Esophagus muscularis mucosa (tissue), 4 donors: ENCODE measurements around the gene CENPB. TPM values are rescaled to one million over a fixed set of nuclear protein-coding genes. Genes with fewer than 3 reads are reported as not detected.

ENCODE experiments used
- DNase-seq: peaks from one replicate; pipeline ENCODE4 v3.0.0-alpha.2; 2017; ENCODE audit errors: extremely low spot score
- H3K27ac ChIP-seq, 4 donors: fragments of 200-600 bp; sonication (generic); replicated peaks in 1 of 4; 1 replicate in 3 of 4; 2 replicates in 1 of 4; pipeline ENCODE4 v1.5.1; 2016 to 2019; ENCODE audit warnings: mild to moderate bottlenecking in 1 of 4
- H3K27me3 ChIP-seq, 4 donors: fragments of 200-600 bp; sonication (generic); one replicate each; pipeline versions ENCODE4 v1.5.1 to v1.6.0; 2016 to 2019
- H3K36me3 ChIP-seq, 4 donors: fragments of 200-600 bp; sonication (generic); one replicate each; pipeline ENCODE4 v1.5.1; 2016 to 2019
- H3K4me1 ChIP-seq, 4 donors: fragments of 200-600 bp; sonication (generic); one replicate each; pipeline ENCODE4 v1.5.1; 2016 to 2019
- H3K4me3 ChIP-seq, 4 donors: fragments of 200-600 bp; sonication (generic); 1 replicate in 2 of 4; 2 replicates in 2 of 4; pipeline ENCODE4 v1.5.1; 2016 to 2019; ENCODE audit warnings: mild to moderate bottlenecking in 4 of 4, moderate library complexity in 1 of 4
- H3K9me3 ChIP-seq, 4 donors: fragments of 200-600 bp; sonication (generic); 1 replicate in 3 of 4; 2 replicates in 1 of 4; pipeline ENCODE4 v1.5.1; 2016 to 2019
- EP300 ChIP-seq: sonication (generic); formaldehyde crosslinking; IDR thresholded peaks from one replicate; pipeline ENCODE4 v1.6.1; 2017; ENCODE audit warnings: antibody characterized with exemption
- POLR2A ChIP-seq: fragments of 450-650 bp; IDR thresholded peaks from one replicate; pipeline ENCODE4 v1.6.1; 2017; ENCODE audit warnings: antibody characterized with exemption, moderate library complexity, mild to moderate bottlenecking, low read depth
- POLR2AphosphoS5 ChIP-seq, 2 donors: sonication (generic); formaldehyde crosslinking; IDR thresholded peaks; one replicate each; pipeline ENCODE4 v1.6.1; 2017; ENCODE audit warnings: antibody characterized with exemption in 2 of 2
- WGBS: methylation state at CpG from one replicate; pipeline ENCODE4 v1.1.5; 2018; 5-methylcytosine and 5-hydroxymethylcytosine counted together
- intact Hi-C: fragments of 100-400 bp; cut with DNase I; formaldehyde crosslinking; loops from one replicate; pipeline ENCODE4 v1.15.1; 2023
- total RNA-seq, 4 donors: library from RNA; depleted of rRNA; stranded (reverse); fragments of >200 nt; gene quantifications; one replicate each; pipeline versions ENCODE4 v1.1.0 to v1.2.1, GENCODE V29; 2016
- TF ChIP-seq, protein P1 (sequence below), 3 experiments: fragments of 200-600 bp in 2 of 3; fragments of 450-650 bp in 1 of 3; sonication (generic) in 2 of 3; IDR thresholded peaks; one replicate each; pipeline ENCODE4 v1.5.1; 2017 to 2019; ENCODE audit warnings: antibody characterized with exemption in 3 of 3, mild to moderate bottlenecking in 2 of 3, moderate library complexity in 1 of 3

The CENPB gene
- total RNA-seq, 4 donors from 2014 or later, result 131 to 225 (median 199) TPM

DNA sequence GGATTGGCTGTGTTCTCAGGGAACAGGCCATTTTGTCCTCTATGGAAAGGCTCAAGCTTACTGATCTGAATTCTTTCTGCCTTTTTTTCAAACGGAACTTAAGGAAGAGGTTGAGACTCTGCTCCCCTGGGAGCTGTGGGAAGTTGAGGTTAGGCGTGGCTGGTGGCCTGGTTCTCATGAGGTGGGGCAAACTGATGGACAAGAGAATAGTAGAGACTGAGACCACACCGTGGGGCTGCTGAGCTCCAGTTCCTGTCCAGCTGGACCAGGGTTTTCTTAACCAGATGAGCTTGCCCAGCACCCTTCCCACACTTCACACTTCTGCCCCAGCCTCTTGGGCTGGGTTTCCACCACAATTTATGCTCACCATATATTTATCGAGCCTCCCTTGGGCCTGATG lies 39.9 kb upstream of the CENPB start:
- H3K36me3 ChIP-seq, result peaks cover 19 to 68% (median 39%) of the 10 kb centered on the region in 4 donors
- no peak overlapping the region for H3K4me3 ChIP-seq
- intact Hi-C loops, result no loop called here
- H3K27ac ChIP-seq, result no peak overlapping the region
- WGBS, result 83% methylated on average over 4 of the region's 4 CpGs
- no peak for DNase-seq
- no peaks in the 10 kb centered on the region for H3K27me3 ChIP-seq
- H3K9me3 ChIP-seq, result no peaks in the 10 kb centered on the region
- TF ChIP-seq POLR2A, result no peak
- TF ChIP-seq POLR2AphosphoS5 (IDR thresholded peaks at IDR 0.05), result no peak
- TF ChIP-seq EP300, result no peak
- TF ChIP-seq, protein P1, sequence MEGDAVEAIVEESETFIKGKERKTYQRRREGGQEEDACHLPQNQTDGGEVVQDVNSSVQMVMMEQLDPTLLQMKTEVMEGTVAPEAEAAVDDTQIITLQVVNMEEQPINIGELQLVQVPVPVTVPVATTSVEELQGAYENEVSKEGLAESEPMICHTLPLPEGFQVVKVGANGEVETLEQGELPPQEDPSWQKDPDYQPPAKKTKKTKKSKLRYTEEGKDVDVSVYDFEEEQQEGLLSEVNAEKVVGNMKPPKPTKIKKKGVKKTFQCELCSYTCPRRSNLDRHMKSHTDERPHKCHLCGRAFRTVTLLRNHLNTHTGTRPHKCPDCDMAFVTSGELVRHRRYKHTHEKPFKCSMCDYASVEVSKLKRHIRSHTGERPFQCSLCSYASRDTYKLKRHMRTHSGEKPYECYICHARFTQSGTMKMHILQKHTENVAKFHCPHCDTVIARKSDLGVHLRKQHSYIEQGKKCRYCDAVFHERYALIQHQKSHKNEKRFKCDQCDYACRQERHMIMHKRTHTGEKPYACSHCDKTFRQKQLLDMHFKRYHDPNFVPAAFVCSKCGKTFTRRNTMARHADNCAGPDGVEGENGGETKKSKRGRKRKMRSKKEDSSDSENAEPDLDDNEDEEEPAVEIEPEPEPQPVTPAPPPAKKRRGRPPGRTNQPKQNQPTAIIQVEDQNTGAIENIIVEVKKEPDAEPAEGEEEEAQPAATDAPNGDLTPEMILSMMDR (IDR thresholded peaks at IDR 0.05), result no peak
- H3K4me1 ChIP-seq, result peaks cover 2 to 7% (median 6%) of the 10 kb centered on the region in 4 donors

- H3K36me3 ChIP-seq, result peaks cover 19 to 68% (median 39%) of the 10 kb centered on the region in 4 donors
- peaks cover 7 to 13% (median 11%) of the 10 kb centered on the region in 4 donors for H3K4me1 ChIP-seq
- no peaks in the 10 kb centered on the region for H3K27me3 ChIP-seq
- WGBS, result 85% methylated on average over 5 of the region's 7 CpGs
- DNase-seq, result no peak
- no peaks in the 10 kb centered on the region for H3K9me3 ChIP-seq
- no peak overlapping the region for H3K4me3 ChIP-seq
- H3K27ac ChIP-seq, result no peak overlapping the region
- intact Hi-C loops, result no loop called here
- TF ChIP-seq EP300, result no peak
- TF ChIP-seq, protein P1 (IDR thresholded peaks at IDR 0.05), result no peak
- TF ChIP-seq POLR2A, result no peak
- TF ChIP-seq POLR2AphosphoS5 (IDR thresholded peaks at IDR 0.05), result no peak
These were observed 39.0 kb upstream of the CENPB start for GRCh38 chr20:3825526-3825925.

DNA sequence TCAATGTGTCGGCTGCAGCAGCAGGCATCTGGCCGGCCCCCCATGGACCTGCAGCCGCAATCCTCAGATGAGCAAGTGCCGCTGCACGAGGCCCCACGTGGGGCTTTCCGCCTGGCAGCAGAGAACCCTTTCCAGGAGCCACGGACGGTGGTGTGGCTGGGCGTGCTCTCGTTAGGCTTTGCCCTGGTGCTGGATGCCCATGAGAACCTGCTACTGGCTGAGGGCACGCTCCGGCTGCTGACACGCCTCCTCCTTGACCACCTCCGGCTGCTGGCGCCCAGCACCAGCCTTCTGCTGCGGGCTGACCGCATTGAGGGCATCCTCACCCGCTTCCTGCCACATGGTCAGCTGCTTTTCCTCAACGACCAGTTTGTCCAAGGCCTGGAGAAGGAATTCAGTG lies 37.3 kb upstream of the CENPB start:
- TF ChIP-seq EP300 (no peak), POLR2AphosphoS5 (IDR thresholded peaks at IDR 0.05) (no peak), POLR2A (no peak)
- TF ChIP-seq, protein P1 (IDR thresholded peaks at IDR 0.05), result no peak
- peaks cover 19 to 63% (median 39%) of the 10 kb centered on the region in 4 donors for H3K36me3 ChIP-seq
- 96% methylated on average over 11 of the region's 20 CpGs for WGBS

DNA sequence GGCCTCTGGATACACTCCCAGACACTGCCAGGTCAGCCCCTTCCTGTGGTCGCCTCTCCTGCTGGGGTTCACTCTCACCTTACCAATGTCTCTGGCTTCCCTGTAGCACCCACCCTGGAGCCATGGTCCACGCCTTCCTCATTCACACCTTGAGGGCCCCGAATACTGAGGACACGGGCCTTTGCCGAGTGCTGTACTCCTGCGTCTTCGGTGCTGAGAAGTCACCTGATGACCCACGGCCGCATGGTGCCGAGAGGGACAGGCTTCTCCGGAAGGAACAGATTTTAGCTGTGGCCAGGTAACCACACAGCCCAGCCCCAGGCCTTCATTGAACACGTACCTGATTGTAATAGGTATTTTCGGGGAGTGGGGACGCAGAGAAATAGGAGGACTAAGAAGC lies 35.5 kb upstream of the CENPB start:
- Histone ChIP-seq H3K36me3 (peaks cover 19 to 51% (median 39%) of the 10 kb centered on the region in 4 donors), H3K27me3 (no peaks in the 10 kb centered on the region), H3K27ac (peak overlapping the region in 2 of 4 donors; percentile 93 to 97), H3K9me3 (no peaks in the 10 kb centered on the region), H3K4me1 (peaks cover 28 to 39% (median 33%) of the 10 kb centered on the region in 4 donors), H3K4me3 (no peak overlapping the region)
- intact Hi-C loops, result loop anchor here (2.0 kb wide), 1 partner anchor 35 kb away; the partner anchor contains the start of gene CENPB
- WGBS, result 93% methylated on average over 14 of the region's 14 CpGs
- DNase-seq, result no peak
- TF ChIP-seq EP300 (no peak), POLR2A (no peak), POLR2AphosphoS5 (IDR thresholded peaks at IDR 0.05) (no peak)
- TF ChIP-seq, protein P1 (IDR thresholded peaks at IDR 0.05), result no peak

More for the DNA sequence above, 37.3 kb upstream of the CENPB start:
- H3K4me3 ChIP-seq, result no peak overlapping the region
- H3K27me3 ChIP-seq, result no peaks in the 10 kb centered on the region
- no peak for DNase-seq
- intact Hi-C loops, result no loop called here
- peaks cover 15 to 24% (median 23%) of the 10 kb centered on the region in 4 donors for H3K4me1 ChIP-seq
- no peaks in the 10 kb centered on the region for H3K9me3 ChIP-seq
- no peak overlapping the region for H3K27ac ChIP-seq
